Measurements from ENCODE around the gene RNF208.

- TF ChIP-seq ATF7 (IDR thresholded peaks at IDR 0.05; ENCODE audit: low read depth): no peak
- no peak for TF ChIP-seq IKZF1 (conservative IDR thresholded peaks at IDR 0.05)
- no peak for TF ChIP-seq CTCF (IDR thresholded peaks at IDR 0.05 in 2 of 3, conservative IDR thresholded peaks at IDR 0.05 in 1 of 3; ENCODE audit: control insufficient read depth in 2 of 3, extremely low read depth in 1 of 3, insufficient read depth in 1 of 3, low read depth in 3 of 3, low read length in 3 of 3)
- TF ChIP-seq POLR2A (IDR thresholded peaks at IDR 0.05; ENCODE audit: low read depth, low read length): peak; percentile 38; the same call in 1 of the 2 replicates
- TF ChIP-seq NR2C2 (IDR thresholded peaks at IDR 0.05; ENCODE audit: borderline replicate concordance, control insufficient read depth, insufficient read length, low read depth): no peak
- no peak for TF ChIP-seq RAD21 (IDR thresholded peaks at IDR 0.05; ENCODE audit: insufficient read depth, low read depth, low read length)
- TF ChIP-seq EZH2 (IDR thresholded peaks at IDR 0.05; ENCODE audit: borderline replicate concordance, control insufficient read depth, low read depth, low read length): no peak
- no peak for TF ChIP-seq SIN3A (IDR thresholded peaks at IDR 0.05; ENCODE audit: low read depth, low read length)
- no peak for TF ChIP-seq USF2 (IDR thresholded peaks at IDR 0.05; ENCODE audit: borderline replicate concordance, low read depth, low read length)
- no peak for TF ChIP-seq IRF3 (IDR thresholded peaks at IDR 0.05)
Observed at GRCh38 chr9:137191245-137191644, 30.8 kb downstream of the RNF208 start.
